ENCODE results near the gene COL10A1. TPM values are rescaled to one million over a fixed set of nuclear protein-coding genes. Genes with fewer than 3 reads are reported as not detected.
A peak's percentile ranks its signal among the peaks of the same experiment; 100 is the strongest.

COL10A1 gene
- polyA plus RNA-seq, 1 donor from 2014 or later = not detected

- no peak overlapping the region for H3K27ac ChIP-seq (ENCODE audit: low read length)
- H3F3A ChIP-seq (ENCODE audit: insufficient read depth, low read length, poor library complexity, severe bottlenecking) = no peaks in the 10 kb centered on the region
- H3K79me2 ChIP-seq (replicated peaks; ENCODE audit: insufficient read depth, low read length) = no peaks in the 10 kb centered on the region
- no peak overlapping the region for H3K9ac ChIP-seq (ENCODE audit: low read length)
- no peaks in the 10 kb centered on the region for H3K36me3 ChIP-seq (ENCODE audit: insufficient read depth, low read length)
- peak overlapping the region; percentile 91 for H3K4me3 ChIP-seq (ENCODE audit: low read length)
- H3K9me3 ChIP-seq (ENCODE audit: low read length) = no peaks in the 10 kb centered on the region
- no peaks in the 10 kb centered on the region for H3K9me2 ChIP-seq (ENCODE audit: insufficient read depth, low read length)
- H4K20me1 ChIP-seq (ENCODE audit: insufficient read depth) = no peaks in the 10 kb centered on the region
- H3K27me3 ChIP-seq (ENCODE audit: insufficient read depth, low read depth, low read length) = no peaks in the 10 kb centered on the region
- TF ChIP-seq EP300 (conservative IDR thresholded peaks at IDR 0.05; ENCODE audit: poor library complexity, severe bottlenecking) (no peak), POLR2AphosphoS5 (IDR thresholded peaks at IDR 0.05) (no peak), REST (IDR thresholded peaks at IDR 0.05; ENCODE audit: borderline replicate concordance) (no peak), TAF1 (IDR thresholded peaks at IDR 0.05; ENCODE audit: low read depth) (no peak), SMC3 (conservative IDR thresholded peaks at IDR 0.05; ENCODE audit: poor library complexity) (no peak), MXI1 (conservative IDR thresholded peaks at IDR 0.05; ENCODE audit: poor library complexity, severe bottlenecking) (no peak), CTCF (IDR thresholded peaks at IDR 0.05; ENCODE audit: poor library complexity, severe bottlenecking) (no peak), EZH2 (IDR thresholded peaks at IDR 0.05; ENCODE audit: borderline replicate concordance, insufficient read depth, low read length, poor library complexity, severe bottlenecking) (no peak)
- H2AFZ ChIP-seq (ENCODE audit: low read depth, low read length) = no peak overlapping the region
- peak overlapping the region; percentile 35 for H3K4me2 ChIP-seq (ENCODE audit: low read length)
Measured at GRCh38 chr6:116101790-116102189, 24.1 kb downstream of the COL10A1 start.

- Histone ChIP-seq H3F3A (ENCODE audit: insufficient read depth, low read length, poor library complexity, severe bottlenecking) (no peaks in the 10 kb centered on the region), H3K9me3 (ENCODE audit: low read length) (no peaks in the 10 kb centered on the region), H3K4me2 (ENCODE audit: low read length) (peak overlapping the region; percentile 35), H4K20me1 (ENCODE audit: insufficient read depth) (no peaks in the 10 kb centered on the region), H3K27ac (ENCODE audit: low read length) (no peak overlapping the region), H2AFZ (ENCODE audit: low read depth, low read length) (peak overlapping the region; percentile 59), H3K9me2 (ENCODE audit: insufficient read depth, low read length) (no peaks in the 10 kb centered on the region), H3K27me3 (ENCODE audit: insufficient read depth, low read depth, low read length) (no peaks in the 10 kb centered on the region), H3K79me2 (replicated peaks; ENCODE audit: insufficient read depth, low read length) (no peaks in the 10 kb centered on the region), H3K4me3 (ENCODE audit: low read length) (peak overlapping the region; percentile 91), H3K36me3 (ENCODE audit: insufficient read depth, low read length) (no peaks in the 10 kb centered on the region), H3K9ac (ENCODE audit: low read length) (peak overlapping the region; percentile 72)
- TF ChIP-seq POLR2AphosphoS5 (IDR thresholded peaks at IDR 0.05) = no peak
- no peak for TF ChIP-seq CTCF (IDR thresholded peaks at IDR 0.05; ENCODE audit: poor library complexity, severe bottlenecking)
- no peak for TF ChIP-seq EP300 (conservative IDR thresholded peaks at IDR 0.05; ENCODE audit: poor library complexity, severe bottlenecking)
- TF ChIP-seq TAF1 (IDR thresholded peaks at IDR 0.05; ENCODE audit: low read depth) = no peak
Measured at GRCh38 chr6:116101302-116101718, 24.6 kb downstream of the COL10A1 start.

Data from neural cell (in vitro differentiated cells).